ENCODE results near the gene MLLT3.

- TF ChIP-seq EZH2 (IDR thresholded peaks at IDR 0.05; ENCODE audit: insufficient read depth, low read length): no peak
- no peak for TF ChIP-seq CTCF (IDR thresholded peaks at IDR 0.05; ENCODE audit: insufficient read depth, low read depth, low read length)
Observed at GRCh38 chr9:20496328-20496727, 126.0 kb downstream of the MLLT3 start.
